PC-3 (cell line): ENCODE data around the gene MAGEF1. TPM values are rescaled to one million over a fixed set of nuclear protein-coding genes. Genes with fewer than 3 reads are reported as not detected.

ENCODE experiments used
- ATAC-seq: fragments of 200-7000 bp; cut with Tn5 transposase; 2 replicates; pipeline ENCODE4 v1.9.1; 2020; ENCODE audit warnings: mild to moderate bottlenecking, moderate library complexity
- BruUV-seq: library from RNA; stranded (reverse); fragments of 400-500 nt; replicated peaks from 2 replicates; lab custom pipeline; 2021; lab: Mats Ljungman, UMichigan
- CTCF ChIA-PET: fragments of 300-600 bp; sonication (Branson Sonifier 250); formaldehyde crosslinking; loops from one replicate; lab custom pipeline; 2022; ENCODE audit warnings: antibody characterized with exemption; lab: Charles Lee
- POLR2A ChIA-PET: fragments of 300-600 bp; sonication (Branson Sonifier 250); formaldehyde crosslinking; loops from one replicate; lab custom pipeline; 2022; ENCODE audit warnings: antibody characterized with exemption; ENCODE audit not compliant: unreplicated experiment; lab: Charles Lee
- DNase-seq: peaks from one replicate; pipeline ENCODE4 v3.0.0-alpha.2; 2015
- H2AFZ ChIP-seq: fragments of 300-600 bp; sonication (generic); 2 replicates; pipeline ENCODE4 v1.6.0; 2016; ENCODE audit warnings: antibody characterized with exemption, low read length
- H3F3A ChIP-seq: fragments of 300-600 bp; sonication (generic); one replicate; pipeline ENCODE4 v1.6.0; 2017; ENCODE audit warnings: antibody characterized with exemption, low read length, control low read depth, mild to moderate bottlenecking; ENCODE audit not compliant: unreplicated experiment
- H3K27ac ChIP-seq: fragments of 300-600 bp; sonication (generic); 2 replicates; pipeline ENCODE4 v1.5.1; 2016; ENCODE audit warnings: mild to moderate bottlenecking, low read length
- H3K27me3 ChIP-seq: fragments of 300-600 bp; sonication (generic); 2 replicates; pipeline ENCODE4 v1.6.1; 2016; ENCODE audit warnings: low read length, mixed read lengths
- H3K36me3 ChIP-seq: fragments of 300-600 bp; sonication (generic); 2 replicates; pipeline ENCODE4 v1.6.1; 2016; ENCODE audit warnings: low read depth, mixed run types, low read length, mixed read lengths
- H3K4me1 ChIP-seq: fragments of 300-600 bp; sonication (generic); 2 replicates; pipeline ENCODE4 v1.5.1; 2016; ENCODE audit warnings: low read length; ENCODE audit not compliant: insufficient read depth
- H3K4me2 ChIP-seq: fragments of 300-600 bp; sonication (generic); 2 replicates; pipeline ENCODE4 v1.6.0; 2016; ENCODE audit warnings: low read length
- H3K4me3 ChIP-seq: fragments of 300-600 bp; sonication (generic); 2 replicates; pipeline ENCODE4 v1.5.1; 2016; ENCODE audit warnings: mild to moderate bottlenecking, low read length, mixed read lengths
- H3K79me2 ChIP-seq: fragments of 300-600 bp; sonication (generic); 2 replicates; pipeline ENCODE4 v1.6.1; 2017; ENCODE audit warnings: low read length, mixed read lengths
- H3K9ac ChIP-seq: fragments of 300-600 bp; sonication (generic); 2 replicates; pipeline ENCODE4 v1.6.0; 2016; ENCODE audit warnings: mild to moderate bottlenecking, low read length
- H3K9me2 ChIP-seq: fragments of 300-600 bp; sonication (generic); replicated peaks from 2 replicates; pipeline ENCODE4 v1.6.1; 2016; ENCODE audit warnings: mixed run types, low read length, mixed read lengths
- H3K9me3 ChIP-seq: fragments of 300-600 bp; sonication (generic); 2 replicates; pipeline ENCODE4 v1.6.1; 2016; ENCODE audit warnings: low read length, mixed read lengths
- H4K20me1 ChIP-seq: fragments of 300-600 bp; sonication (generic); 2 replicates; pipeline ENCODE4 v1.6.1; 2016; ENCODE audit warnings: low read length, mixed read lengths
- EZH2 ChIP-seq: fragments of 300-600 bp; sonication (generic); IDR thresholded peaks from one replicate; pipeline ENCODE4 v1.6.1; 2017; ENCODE audit warnings: antibody characterized with exemption, mild to moderate bottlenecking, low read length; ENCODE audit not compliant: unreplicated experiment
- EZH2phosphoT487 ChIP-seq: fragments of 300-600 bp; sonication (generic); IDR thresholded peaks from 2 replicates; pipeline ENCODE4 v1.6.1; 2018; ENCODE audit warnings: mild to moderate bottlenecking, antibody characterized with exemption, low read length, borderline replicate concordance
- intact Hi-C: fragments of 100-400 bp; cut with micrococcal nuclease; formaldehyde crosslinking; loops from 2 replicates; pipeline ENCODE4 v1.9.0; 2023
- total RNA-seq: library from RNA; depleted of rRNA; stranded (reverse); fragments of >200 nt; gene quantifications from 2 replicates; pipeline ENCODE4 v1.2.3, GENCODE V29; 2014
- TF ChIP-seq, protein P1 (sequence below): fragments of 300-600 bp; sonication (generic); conservative IDR thresholded peaks from 2 replicates; pipeline ENCODE4 v1.5.1; 2017; ENCODE audit warnings: antibody characterized with exemption, low read depth, mild to moderate bottlenecking, low read length

MAGEF1 gene
- total RNA-seq, 1 experiment from 2014 or later: 43.6 TPM

DNA sequence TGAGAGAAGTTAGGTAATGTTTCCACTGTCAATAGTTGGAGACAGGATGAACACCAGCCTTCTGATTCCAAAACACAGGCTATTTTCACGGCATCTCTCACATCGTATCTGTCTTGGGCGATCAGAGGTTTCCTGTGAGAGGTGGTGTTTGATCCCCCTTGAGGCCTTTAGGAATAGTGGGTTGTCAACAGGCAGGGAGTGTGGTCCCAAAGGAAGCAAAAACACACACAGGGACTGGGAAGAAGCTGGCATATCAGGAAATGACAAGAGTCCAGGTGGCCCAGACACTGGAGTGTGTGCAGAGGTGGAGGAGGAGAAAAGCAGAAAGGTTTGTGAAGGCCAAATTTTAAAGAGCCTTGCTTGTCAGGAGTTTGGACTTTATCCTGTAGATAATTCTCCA is 6.6 kb upstream of the MAGEF1 start:
- ChIA-PET POLR2A (no interaction called here), CTCF (no interaction called here)
- DNase-seq (no peak), ATAC-seq (no peak)
- no peak overlapping the region for H2AFZ ChIP-seq
- intact Hi-C loops: no loop called here
- no peak overlapping the region for H3K4me3 ChIP-seq
- H3K27ac ChIP-seq: no peak overlapping the region
- H3K4me2 ChIP-seq: no peak overlapping the region
- no peak overlapping the region for H3K9ac ChIP-seq
- H3K27me3 ChIP-seq: no peaks in the 10 kb centered on the region
- TF ChIP-seq EZH2: no peak
- TF ChIP-seq, protein P1, sequence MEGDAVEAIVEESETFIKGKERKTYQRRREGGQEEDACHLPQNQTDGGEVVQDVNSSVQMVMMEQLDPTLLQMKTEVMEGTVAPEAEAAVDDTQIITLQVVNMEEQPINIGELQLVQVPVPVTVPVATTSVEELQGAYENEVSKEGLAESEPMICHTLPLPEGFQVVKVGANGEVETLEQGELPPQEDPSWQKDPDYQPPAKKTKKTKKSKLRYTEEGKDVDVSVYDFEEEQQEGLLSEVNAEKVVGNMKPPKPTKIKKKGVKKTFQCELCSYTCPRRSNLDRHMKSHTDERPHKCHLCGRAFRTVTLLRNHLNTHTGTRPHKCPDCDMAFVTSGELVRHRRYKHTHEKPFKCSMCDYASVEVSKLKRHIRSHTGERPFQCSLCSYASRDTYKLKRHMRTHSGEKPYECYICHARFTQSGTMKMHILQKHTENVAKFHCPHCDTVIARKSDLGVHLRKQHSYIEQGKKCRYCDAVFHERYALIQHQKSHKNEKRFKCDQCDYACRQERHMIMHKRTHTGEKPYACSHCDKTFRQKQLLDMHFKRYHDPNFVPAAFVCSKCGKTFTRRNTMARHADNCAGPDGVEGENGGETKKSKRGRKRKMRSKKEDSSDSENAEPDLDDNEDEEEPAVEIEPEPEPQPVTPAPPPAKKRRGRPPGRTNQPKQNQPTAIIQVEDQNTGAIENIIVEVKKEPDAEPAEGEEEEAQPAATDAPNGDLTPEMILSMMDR: no peak
- no peak for TF ChIP-seq EZH2phosphoT487
- no peaks in the 10 kb centered on the region for H4K20me1 ChIP-seq
- no peaks in the 10 kb centered on the region for H3F3A ChIP-seq
- no peaks in the 10 kb centered on the region for H3K36me3 ChIP-seq
- no peaks in the 10 kb centered on the region for H3K9me3 ChIP-seq
- H3K9me2 ChIP-seq: no peaks in the 10 kb centered on the region
- no TSS peak for BruUV-seq
- H3K79me2 ChIP-seq: no peaks in the 10 kb centered on the region
- peaks cover 15% of the 10 kb centered on the region for H3K4me1 ChIP-seq

DNA sequence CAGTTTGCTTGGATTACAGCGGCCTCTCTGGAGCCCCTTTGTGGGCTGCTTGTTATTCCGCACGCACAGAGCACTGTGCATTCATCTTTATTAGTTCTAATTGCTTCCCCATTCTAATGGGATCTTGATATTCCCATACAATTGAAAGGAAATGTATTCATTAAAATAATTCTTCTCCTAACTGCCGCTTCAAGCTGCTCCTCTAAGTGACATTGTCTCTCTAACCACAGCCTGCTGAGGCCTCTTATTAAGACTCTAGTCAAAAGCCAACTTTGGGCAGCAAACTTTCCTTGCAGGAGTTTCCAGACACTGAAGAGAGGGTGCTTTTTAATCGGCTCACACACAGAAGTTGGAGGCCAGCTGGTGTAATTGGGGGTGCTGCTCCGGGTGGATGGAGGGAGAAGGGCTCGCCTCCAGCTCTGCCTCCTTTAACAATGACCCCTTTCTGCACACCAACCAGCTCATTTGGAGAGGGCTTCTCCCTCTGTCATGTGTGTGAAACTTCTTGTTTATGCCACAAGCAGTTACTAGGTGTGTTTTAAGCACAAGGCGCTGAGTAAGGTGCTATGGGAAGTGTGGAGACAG is 5.6 kb upstream of the MAGEF1 start:
- H3K9ac ChIP-seq: no peak overlapping the region
- no peaks in the 10 kb centered on the region for H3K36me3 ChIP-seq
- H3K4me2 ChIP-seq: no peak overlapping the region
- intact Hi-C loops: no loop called here
- no peaks in the 10 kb centered on the region for H4K20me1 ChIP-seq
- CTCF ChIA-PET: no interaction called here
- no peaks in the 10 kb centered on the region for H3K79me2 ChIP-seq
- POLR2A ChIA-PET: no interaction called here
- H3K9me3 ChIP-seq: no peaks in the 10 kb centered on the region
- no peak overlapping the region for H3K27ac ChIP-seq
- DNase-seq (no peak), ATAC-seq (no peak)
- peaks cover 2% of the 10 kb centered on the region for H3F3A ChIP-seq
- TF ChIP-seq EZH2: no peak
- TF ChIP-seq, protein P1: no peak
- TF ChIP-seq EZH2phosphoT487: no peak
- no peaks in the 10 kb centered on the region for H3K27me3 ChIP-seq
- H3K4me3 ChIP-seq: no peak overlapping the region
- H3K9me2 ChIP-seq: no peaks in the 10 kb centered on the region
- no TSS peak for BruUV-seq
- H3K4me1 ChIP-seq: peaks cover 23% of the 10 kb centered on the region
- H2AFZ ChIP-seq: no peak overlapping the region

DNA sequence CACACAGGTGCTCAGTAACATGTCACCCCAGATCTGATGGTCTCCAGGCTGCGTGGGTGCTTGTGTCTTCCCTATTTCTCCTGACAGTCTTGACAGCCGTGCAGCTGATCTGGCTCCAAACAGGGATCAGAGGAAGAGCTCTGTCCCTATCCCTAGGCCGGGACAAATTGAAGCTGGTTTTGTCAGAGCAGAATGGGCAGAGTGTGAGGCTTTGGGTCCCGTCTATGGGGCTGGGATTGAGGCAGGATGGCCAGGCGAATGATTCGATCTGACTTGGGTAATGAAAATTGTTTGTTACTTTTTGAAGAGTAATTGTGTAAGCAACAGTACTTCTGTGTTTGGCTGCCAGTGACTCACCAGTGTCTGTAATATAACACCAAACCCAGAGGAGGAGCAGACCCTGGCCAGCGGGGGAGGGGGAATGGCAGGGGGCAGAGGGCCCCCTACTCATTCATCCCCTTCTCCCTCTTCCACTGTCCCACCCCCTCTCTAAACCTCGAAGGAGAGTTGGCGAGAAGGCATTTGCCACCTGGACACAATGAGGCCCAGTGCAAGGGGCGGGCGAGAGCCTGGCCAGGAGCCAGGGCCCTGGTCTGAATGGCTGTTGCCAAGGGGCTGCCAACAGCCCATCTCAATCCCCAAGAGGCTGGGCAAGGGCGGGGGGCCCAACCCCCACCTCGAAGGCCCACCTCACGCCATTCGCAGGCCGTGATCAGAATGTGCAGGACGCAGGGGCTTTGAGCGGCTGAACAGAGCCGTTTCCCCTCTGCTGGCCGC is 4.9 kb upstream of the MAGEF1 start:
- Histone ChIP-seq H3K4me2 (peak overlapping the region; percentile 65), H3K9me2 (no peaks in the 10 kb centered on the region), H3K9ac (no peak overlapping the region), H3K36me3 (no peaks in the 10 kb centered on the region), H3K9me3 (no peaks in the 10 kb centered on the region), H3K27ac (peak overlapping the region; percentile 26; the same call in 1 of the 2 replicates), H3K79me2 (no peaks in the 10 kb centered on the region), H4K20me1 (no peaks in the 10 kb centered on the region), H3K27me3 (no peaks in the 10 kb centered on the region), H3K4me3 (peak overlapping the region; percentile 28), H3F3A (peaks cover 5% of the 10 kb centered on the region), H2AFZ (peak overlapping the region; percentile 57; the same call in 1 of the 2 replicates), H3K4me1 (peaks cover 27% of the 10 kb centered on the region)
- TF ChIP-seq EZH2 (no peak), EZH2phosphoT487 (no peak)
- TF ChIP-seq, protein P1: no peak
- ChIA-PET CTCF (no interaction called here), POLR2A (no interaction called here)
- no TSS peak for BruUV-seq
- ATAC-seq: peak; percentile 35
- DNase-seq: peak; percentile 64
- intact Hi-C loops: no loop called here
